COLO829 (cell line): Measurements from ENCODE around the gene GPHB5.
"Not testable (repeated sequence)": the region's sequence is repeated elsewhere in the genome, so short reads cannot be mapped to it uniquely, and the experiment has no call there.

ENCODE experiments used
- DNase-seq: peaks from one replicate; pipeline ENCODE4 v3.0.0; 2012; ENCODE audit warnings: low spot score

GPHB5 gene

GRCh38 chr14:63295231-63295685 is 23.5 kb downstream of the GPHB5 start:
- DNase-seq, result no peak

DNA sequence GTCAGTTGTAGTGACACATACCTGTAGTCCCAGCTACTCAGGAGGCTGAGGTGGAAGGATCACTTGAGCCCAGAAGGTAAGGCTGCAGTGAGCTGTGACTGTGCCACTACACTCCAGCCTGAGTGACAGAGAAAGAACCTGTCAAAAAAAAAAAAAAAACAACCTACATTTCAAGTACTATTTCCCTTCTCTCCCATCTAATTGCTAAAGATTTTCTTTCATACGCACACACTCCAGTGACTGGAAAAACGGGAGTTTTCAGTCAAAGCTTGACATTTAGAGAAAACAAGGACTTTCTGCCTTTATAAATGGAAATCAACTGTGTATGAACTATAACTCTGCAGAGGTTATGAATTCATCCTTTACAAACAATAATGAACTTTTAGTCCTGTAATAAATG is 25.9 kb downstream of the GPHB5 start:
- DNase-seq, result no peak

GRCh38 chr14:63290741-63291430 is 27.8 kb downstream of the GPHB5 start:
- DNase-seq, result no peak

DNA sequence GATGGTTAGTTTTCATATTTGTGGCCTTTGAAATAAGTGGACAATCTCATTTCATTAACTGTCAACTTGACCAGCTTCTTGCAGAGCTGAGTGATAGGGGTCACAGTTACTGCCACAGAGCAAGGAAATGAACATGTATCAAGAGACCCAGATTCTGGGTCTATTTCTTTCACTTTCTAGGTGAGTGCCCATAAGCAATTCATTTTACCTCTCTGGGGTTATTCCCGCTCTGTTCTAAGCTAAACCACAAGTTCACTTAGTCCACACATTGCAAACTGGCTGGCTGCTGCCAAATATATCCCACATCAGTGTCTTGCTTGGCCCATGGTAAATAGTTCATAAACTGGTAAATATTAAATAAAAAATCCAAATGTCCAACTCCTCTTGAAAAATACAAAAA is 29.9 kb downstream of the GPHB5 start:
- DNase-seq, result no peak

DNA sequence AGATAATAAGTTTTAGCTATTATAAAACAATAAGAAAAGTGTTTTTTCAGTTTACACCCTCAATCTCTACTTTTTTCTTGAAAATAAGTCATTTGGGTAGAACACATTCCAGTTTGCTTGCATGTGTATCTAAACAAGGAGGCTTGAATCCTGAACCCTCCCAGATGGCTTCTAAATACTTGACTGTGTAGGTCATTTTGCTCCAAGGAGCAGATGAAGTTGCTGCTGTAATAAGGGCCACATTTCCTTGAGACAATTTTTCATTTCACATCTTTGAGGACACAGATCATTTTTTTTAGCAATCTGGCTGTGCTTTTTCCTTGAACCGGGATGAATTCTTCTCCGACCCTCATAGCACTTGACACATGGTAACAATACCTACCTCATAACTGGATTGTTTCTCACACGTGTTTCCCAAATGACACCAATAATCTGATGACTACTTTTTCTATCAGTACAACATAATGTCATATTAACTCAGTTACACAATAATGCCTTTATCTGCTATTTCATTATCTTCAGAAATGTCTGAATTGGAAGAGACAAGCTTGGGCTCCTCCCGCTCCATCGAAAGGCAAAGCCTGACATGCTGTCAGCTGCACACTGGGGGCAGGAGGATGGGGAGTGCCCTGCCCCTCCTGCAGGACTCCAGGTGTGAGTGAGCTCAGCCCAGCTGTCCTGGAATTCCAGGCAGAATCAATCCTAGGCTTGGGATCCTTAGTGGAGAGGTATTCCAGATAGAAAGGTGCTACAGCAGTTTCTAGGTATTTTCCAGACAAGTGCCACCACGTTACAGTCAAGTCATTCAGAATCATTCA is 30.9 kb downstream of the GPHB5 start:
- no peak for DNase-seq

DNA sequence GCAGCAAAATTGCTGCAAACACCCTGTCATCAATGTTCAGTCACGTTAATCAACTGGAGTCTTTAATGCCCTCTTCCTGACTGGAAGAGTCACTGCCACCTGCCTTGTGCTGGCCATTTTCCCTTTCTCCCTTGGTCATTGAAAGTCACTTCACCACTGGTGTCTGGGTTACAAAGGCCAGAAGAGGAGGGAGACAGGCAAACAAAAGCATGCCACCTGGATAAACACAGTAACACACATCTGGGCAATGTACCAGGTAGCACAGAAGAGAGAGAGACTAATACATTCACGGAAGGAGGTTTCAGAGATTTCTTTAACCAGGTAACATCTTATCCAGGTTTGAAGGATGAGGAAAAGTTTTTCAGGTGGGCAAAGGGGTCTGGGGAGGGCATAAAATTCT is 32.7 kb downstream of the GPHB5 start:
- DNase-seq, result no peak

GRCh38 chr14:63283884-63284248 is 34.9 kb downstream of the GPHB5 start:
- DNase-seq, result no peak

DNA sequence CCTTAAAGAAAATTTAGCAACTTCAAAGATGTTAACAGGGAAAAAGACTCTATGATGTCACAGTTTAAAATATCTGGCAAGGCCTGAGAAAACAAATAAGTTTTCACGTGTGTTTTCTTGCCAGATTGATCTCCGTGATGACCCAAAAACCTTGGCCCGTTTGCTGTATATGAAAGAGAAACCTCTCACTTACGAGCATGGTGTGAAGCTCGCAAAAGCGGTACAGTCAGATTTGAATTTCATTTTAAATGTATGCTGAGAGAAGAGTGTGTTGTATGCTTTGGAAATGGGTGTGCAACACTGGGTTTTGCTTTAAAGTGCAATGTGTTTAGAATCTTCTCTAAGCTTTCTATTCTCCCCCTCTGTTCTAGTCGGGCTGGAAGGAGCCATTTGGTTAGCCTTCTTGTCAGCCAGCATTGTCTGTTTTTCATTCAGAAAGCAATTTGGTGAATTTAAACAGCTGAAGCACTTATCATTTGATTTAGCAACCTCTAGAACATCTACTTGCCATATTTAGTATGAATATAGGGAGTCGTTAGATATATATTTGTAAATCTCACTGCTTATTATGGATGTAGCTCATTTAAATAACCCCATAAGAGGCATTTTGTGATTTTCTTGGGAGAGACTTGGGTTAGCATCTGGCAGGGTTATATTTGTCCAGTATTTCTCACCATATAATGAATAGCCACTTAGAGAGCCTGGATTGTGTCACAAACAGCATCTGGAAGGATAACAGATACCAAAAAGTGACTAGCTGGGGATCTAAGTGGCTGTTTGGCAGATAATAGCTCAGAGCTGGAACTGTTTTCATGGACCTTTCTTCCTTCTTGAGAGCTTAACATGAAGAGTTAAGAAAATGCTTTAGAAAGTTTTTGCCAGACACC is 35.5 kb downstream of the GPHB5 start:
- no peak for DNase-seq

DNA sequence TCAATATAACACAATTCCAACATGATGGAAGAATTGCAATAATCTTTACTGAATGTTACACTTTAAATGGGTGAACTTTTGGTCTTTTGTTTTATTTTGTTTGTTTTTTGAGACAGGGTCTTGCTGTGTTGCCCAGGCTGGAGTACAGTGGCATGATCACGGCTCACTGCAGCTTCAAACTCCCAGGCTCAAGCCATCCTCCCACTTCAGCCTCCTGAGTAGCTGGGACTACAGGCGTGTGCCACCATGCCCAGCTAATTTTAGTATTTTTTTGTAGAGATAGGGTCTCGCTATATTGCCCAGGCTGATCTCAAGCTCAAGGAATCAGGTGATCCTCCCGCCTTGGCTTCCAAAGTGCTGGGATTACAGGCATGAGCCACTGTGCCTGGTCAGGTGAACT is 38.8 kb downstream of the GPHB5 start:
- not testable (repeated sequence) for DNase-seq

GRCh38 chr14:63277591-63278183 is 41.0 kb downstream of the GPHB5 start:
- no peak for DNase-seq

DNA sequence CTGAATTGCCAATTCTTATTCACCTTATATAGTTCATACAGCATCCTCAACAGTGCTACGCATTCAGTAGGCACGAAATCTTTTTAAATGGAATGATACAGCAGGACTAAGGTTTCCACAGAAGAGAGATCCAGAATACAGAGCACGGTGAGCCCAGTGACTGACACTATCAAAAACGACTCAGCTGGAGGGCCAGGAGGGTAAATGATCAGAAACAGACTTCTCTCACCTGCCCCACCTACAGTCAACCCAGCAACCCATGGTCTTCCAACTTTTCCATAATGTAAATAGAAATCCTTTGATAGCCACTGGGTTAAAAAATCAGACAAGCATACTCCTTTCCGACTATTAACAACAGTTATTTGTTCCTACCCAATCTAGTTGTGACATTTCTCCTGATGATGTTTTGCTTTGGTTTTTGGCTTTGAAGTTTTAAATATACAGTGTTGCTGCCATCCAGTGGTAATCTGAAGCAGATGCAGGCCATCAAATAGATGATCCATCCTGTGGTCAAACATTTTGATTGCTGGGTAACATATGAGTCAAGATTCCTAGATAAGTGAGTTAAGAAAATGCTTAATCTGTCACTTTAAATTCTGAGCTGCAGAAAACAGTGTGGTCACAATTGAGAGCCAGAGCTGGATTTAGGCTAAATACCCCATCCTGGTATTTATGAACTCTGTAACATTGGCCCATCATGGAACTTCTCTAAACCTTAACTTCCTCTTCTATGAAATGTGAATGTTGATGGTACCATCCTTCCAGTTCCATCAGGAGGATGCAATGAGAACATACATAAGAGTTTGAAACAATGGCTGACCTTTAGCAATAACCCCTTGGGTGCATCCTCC is 42.0 kb downstream of the GPHB5 start:
- peak; percentile 90 for DNase-seq

DNA sequence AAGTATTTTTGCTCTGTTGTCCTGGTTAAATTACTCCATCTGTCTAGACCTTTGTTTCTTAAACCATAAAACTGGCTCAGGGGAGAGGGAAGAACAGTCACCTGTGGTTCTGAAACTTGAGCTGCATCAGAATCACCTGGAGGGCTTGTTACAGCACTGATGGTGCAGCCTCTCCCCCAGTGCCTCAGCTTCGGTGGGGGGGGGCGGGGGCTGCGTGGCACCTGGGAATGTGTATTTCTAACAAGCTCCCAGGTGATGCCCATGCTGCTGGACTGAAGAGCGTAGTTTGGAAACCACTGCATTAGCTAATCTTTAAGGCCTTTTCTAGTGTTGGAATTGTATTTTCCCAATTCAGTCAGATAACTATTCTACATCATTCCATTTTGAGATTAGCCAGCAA is 42.7 kb downstream of the GPHB5 start:
- no peak for DNase-seq

DNA sequence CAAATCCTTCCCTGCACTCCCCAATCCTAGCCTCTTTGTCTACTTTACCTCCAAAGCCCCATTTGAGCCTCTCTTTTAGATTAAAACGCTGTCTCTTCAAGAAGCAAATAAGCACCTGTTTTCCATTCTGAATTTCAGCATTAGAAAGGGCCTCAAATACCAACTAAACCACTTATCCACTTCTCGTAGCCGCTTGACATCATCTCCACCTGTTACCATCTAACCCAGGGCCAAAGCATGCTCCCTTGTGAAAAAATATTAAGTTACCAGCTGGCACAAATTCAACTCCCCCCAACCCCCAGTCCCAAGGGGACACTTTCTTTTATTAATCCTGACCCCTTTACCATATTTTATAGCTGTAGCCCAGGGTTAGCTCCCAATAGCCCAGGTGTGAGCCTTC is 43.1 kb downstream of the GPHB5 start:
- no peak for DNase-seq

- no peak for DNase-seq
Measured at GRCh38 chr14:63273717-63274655, 44.7 kb downstream of the GPHB5 start.

GRCh38 chr14:63273129-63273528 is 45.6 kb downstream of the GPHB5 start:
- no peak for DNase-seq

DNA sequence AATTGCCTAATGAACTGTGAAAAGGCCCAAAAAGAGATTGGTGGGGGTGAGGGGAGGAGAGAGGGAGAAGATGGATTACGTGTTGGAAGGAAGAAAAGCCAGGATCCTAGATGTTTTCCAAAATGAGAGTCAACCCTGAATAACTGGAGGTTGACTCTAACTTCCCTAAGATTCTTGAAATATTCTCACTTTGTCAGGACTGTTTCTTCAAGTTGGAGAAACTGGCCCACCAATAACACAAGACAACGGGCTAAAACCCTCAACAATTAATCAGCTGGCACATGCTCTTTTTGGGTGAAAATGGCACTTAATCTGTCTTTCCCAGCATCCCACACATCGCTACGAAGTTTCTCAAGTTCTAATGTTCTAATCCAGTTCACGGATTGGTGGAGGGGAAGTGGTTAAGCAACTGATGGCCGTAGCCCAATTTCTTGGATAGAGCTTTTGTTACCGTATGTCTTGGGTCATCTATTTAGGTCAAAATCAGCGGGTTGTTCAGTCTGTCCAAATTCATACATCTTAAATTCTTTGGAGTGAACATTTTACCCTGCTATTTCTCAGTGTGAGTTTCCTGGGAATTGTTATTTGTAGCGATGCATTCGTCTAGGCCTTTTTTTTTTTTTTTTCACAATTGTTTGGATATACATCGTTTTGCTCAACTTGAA is 49.0 kb downstream of the GPHB5 start:
- no peak for DNase-seq

DNA sequence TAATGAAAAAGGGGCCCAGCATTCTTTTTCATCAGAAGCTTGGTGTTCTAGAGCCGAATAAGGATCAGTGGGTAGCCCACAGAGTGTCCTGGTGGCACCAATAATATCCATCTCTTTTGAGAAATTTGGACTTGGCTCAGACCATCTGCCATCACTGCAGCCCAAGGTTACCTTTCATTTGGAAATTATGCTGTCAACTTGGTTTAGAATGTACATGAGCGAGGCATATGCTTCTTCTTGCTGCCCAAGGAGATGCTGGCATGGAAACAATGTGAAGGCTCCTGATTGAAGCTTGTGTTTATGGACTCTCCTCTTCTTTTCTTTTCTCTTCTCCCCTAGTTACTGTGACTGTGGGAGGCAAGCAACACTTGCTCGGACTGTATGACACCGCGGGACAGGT is 50.0 kb downstream of the GPHB5 start:
- DNase-seq, result no peak

DNA sequence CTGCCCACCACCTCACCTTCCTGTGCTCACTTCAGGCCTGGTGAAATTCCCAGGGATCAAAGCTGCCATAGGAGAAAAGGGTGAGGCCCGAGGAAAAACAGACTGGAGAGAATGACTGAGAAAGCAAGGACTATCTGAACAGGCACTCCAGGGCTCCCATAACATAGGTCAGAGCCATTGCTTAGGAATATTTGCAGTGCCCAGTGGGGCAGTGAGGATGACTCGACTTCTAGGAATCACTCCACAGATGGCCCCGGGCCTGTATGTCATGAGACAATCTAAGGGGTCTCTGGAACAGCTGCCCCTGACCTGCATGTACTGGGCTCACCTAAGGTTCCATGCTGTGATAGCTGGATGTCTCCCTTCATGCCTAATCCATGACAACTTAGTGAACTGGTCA is 51.6 kb downstream of the GPHB5 start:
- DNase-seq, result no peak

- no peak for DNase-seq
Measured at GRCh38 chr14:63266106-63266505, 52.6 kb downstream of the GPHB5 start.
